Activated CD4-positive, CD25-positive, alpha-beta regulatory T cell (primary cell): ENCODE measurements around the gene TOX2.

Experiments used
- DNase-seq, 4 experiments: peaks; one replicate each; lab custom pipeline; 2025; lab: John Stamatoyannopoulos, UW

Gene TOX2

GRCh38 chr20:43915211-43916072 is 790 bp downstream of the TOX2 start:
- DNase-seq: peak in 2 of 4 experiments; percentile 18 to 28

DNA sequence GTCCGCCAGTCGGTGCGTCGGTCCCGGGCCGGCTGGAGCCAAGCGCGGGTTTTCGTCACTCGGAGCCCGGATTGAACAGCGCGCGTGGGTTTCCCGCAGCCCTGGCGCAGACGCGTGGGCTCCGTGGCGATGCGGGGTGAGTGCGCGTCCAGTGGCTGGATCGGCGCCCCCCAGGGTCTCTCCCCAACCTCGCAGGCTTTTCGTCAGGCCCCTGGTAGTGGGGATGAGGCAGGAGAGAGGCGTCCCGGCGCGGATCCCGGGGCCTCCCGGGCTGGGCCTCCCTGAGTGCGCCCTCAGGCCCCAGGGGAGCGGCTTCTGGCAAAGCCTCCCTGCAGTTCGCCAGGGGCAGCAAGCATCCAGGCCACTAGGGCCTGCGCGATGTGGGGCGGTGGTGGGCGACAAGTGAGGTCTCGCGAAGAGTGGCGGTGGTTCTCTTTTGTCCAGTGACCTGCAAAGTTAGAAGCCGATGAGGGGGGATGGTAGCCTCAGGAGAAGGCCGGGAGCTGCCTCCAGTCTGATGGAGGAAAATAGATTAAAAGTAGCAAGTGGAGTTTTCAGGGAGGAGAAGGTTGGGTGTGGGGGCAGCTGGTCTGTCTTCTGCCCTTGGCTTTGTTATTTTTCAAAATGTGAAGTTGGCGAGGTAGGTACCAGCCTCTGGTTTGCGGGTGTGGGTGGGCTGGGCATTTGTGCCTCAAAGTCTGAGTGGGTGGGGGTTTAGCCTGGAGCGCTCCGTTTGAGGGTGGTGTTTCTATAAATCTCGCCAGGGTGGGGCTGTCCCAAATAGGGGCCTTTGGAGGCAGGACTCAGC is 1.6 kb downstream of the TOX2 start:
- DNase-seq: no peak

- no peak for DNase-seq
These were observed 2.3 kb downstream of the TOX2 start for GRCh38 chr20:43916881-43917371.

- no peak for DNase-seq
These were observed 2.7 kb downstream of the TOX2 start for GRCh38 chr20:43917380-43917779.

- no peak for DNase-seq
These were observed 5.2 kb downstream of the TOX2 start for GRCh38 chr20:43919686-43920403.

- no peak for DNase-seq
These were observed 6.1 kb downstream of the TOX2 start for GRCh38 chr20:43920797-43921196.

- DNase-seq: no peak
These were observed 6.7 kb downstream of the TOX2 start for GRCh38 chr20:43921227-43921780.

DNA sequence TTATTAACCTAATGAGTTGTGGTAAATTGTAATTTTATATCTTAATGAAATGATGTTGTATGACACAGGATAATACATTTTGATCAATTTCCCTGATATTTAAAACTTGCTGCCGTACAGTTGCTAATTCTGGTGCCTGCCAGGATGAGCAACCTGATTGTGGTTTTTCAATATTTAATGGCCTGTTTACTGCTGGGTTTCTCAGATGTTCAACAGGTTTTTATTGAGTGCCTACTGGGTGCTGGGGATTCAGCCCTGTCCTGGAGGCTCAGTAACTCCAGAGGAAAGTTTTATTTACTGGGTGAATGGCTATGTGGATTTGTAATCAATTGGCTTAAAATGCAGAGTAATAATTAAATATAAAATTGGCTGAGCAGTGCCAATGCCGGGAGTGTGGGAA is 8.0 kb downstream of the TOX2 start:
- DNase-seq: no peak

DNA sequence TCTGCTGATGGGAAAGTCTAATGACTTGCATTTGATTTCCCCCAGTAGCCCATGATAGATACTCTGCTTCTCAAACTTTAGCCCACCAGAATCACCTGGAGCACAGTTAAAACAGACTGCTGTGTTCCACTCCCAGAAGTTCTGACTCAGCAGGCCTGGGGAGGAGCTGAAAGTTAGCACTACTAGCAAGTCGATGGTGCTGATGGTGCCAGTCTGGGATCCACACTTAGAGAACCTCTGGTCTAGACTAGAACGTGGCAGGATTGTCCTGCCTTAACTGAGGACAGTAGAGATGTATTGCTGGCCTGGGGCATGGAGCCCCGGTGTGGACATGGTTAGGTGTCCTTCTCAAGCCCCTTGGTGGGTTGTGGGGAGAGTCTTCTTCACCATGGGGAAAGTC is 8.7 kb downstream of the TOX2 start:
- no peak for DNase-seq

GRCh38 chr20:43923917-43924316 is 9.3 kb downstream of the TOX2 start:
- no peak for DNase-seq

- DNase-seq: peak in 1 of 4 experiments; percentile 15
These were observed 10.6 kb downstream of the TOX2 start for GRCh38 chr20:43925215-43925614.

DNA sequence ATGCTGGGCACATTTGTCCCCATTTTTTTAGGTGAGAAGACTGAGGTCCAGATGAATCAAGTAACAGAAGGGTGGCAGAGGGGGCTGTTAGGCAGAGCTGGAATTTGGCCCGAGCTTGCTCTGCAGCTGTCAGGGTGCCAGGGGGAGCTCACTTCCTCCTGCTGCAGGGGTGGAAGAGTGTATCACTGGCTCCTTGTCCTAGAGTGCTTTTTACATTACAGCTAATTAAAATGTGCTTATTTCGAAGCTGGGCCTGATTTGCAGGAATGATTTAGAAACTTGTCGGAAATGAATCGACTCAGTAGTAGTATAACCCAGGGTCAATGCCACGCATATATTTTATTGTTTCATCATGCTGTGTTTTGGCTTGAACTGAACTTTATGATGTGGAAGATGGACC is 11.1 kb downstream of the TOX2 start:
- no peak for DNase-seq

DNA sequence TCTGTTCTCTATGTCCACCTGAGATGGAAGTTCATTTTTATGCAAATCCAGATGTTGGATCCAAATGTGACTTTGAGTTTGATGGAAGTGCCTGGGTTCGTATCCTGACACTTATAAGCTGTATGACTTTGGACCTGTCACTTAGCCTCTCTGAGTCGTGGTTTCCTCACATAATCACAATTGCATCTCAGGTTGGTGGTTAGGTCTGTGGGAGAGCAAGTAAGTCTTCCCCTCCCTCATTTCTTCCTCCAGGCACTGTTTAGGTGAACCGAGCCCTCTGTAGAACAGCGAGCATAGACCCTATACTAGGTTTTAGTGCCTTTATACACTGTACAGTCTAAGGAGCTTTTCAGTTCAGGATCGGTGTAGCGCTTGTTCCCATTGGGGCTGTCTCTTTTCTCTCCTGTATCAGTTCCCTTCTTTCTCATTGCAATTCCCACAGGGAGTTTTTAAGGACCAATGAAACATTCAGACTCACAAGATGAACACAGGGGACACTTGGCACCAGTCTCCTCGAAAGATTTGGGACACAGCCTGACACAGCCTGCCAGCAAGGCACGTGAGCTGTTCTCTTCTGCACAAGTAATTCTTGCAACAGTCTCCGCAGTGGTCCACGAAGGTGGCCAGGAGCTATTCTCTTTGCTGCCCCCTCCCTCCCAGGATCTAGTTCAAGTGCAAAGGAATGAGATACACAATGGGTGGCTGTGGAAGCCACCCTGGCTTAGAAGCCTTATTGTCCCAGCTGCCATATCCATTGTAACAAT is 11.8 kb downstream of the TOX2 start:
- DNase-seq: no peak

GRCh38 chr20:43931976-43932375 is 17.3 kb downstream of the TOX2 start:
- DNase-seq: no peak

DNA sequence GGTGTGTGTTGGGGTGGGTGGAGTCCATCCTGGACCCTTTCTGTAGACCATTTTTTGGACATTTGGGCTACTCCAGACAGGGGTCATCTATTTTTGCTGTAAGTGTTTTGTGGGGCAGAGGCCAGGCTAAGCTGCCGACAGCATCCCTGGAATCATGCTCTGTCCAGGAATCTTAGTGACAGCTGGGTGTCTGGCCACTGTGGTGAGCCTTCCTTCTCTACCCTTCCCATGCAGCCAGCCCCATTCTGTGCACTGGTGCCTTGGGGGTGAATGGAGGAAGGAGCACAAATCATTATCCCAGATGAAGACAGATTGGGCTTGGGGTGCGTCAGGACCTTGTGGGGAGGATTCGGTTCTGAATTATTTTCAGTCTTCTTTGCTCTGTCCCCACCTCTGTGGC is 20.2 kb downstream of the TOX2 start:
- DNase-seq: no peak

DNA sequence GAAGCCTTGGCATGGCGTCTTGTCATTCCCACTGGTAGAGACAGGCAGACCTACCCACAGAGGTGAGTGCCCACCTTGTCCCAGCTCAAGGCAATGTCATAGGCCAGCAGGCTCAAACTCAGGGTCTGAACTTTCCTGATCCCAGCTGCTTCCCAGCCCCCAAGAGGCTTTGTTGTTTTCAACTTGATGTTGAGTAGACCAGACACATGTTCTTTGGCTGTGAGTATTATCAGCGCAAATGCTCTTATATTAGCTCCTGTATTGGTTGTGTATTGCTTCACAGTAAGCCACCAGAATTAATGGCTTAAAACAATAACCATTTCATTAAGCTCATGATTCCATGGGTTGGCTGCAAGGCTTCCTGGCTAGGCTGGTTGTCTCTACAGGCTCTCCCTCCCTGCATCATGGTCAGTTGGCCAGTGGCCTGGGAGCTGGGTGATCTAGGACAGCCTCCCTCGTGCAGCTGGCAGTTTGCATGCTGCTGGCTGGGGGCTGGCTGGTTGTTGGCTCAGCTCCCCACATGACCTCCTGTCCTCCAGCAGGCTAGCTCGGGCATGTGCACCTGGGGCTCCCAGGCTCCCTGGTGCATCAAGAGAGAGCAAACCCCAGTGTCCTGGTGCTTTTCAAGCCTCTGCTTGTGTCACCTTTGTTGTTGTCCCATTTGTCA is 21.6 kb downstream of the TOX2 start:
- DNase-seq: no peak

- DNase-seq: no peak
These were observed 22.2 kb downstream of the TOX2 start for GRCh38 chr20:43936805-43937204.

DNA sequence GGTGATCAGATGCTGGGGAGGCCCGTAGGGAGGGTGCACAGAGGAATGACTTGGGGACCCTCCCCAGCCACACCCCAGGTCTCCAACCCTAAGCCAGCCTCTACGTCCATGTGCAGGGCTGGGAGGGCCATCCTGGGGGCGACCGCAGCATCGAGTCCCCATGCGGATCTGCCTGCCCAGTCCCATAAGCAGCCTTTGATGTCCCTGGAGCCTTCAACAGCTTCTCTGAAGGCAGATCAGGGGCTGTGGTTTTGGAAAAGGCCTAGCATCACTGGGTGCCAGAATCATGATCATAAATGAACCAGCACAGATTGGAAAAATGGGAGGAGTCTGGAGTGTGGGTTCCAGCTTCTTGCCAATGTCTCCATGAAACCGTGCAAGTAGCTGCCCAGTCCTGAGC is 22.9 kb downstream of the TOX2 start:
- DNase-seq: no peak

GRCh38 chr20:43938017-43938655 is 23.5 kb downstream of the TOX2 start:
- no peak for DNase-seq
